Memory B cell (primary cell): Measurements from ENCODE around the gene CCDC28A.

Experiments used
- ATAC-seq: fragments of 150-1000 bp; cut with Tn5 transposase; 2 replicates; pipeline ENCODE4 v1.10.0; 2021; ENCODE audit warnings: low read depth, mild to moderate bottlenecking, moderate library complexity
- DNase-seq, 2 donors: peaks; one replicate each; pipeline ENCODE4 v3.0.0; 2022; ENCODE audit warnings: low spot score in 2 of 2
- H3K27ac Mint-ChIP-seq: one replicate; pipeline ENCODE4 v1.8.0; 2022; ENCODE audit warnings: mild to moderate bottlenecking, moderate library complexity, mixed read lengths
- H3K27me3 Mint-ChIP-seq: one replicate; pipeline ENCODE4 v1.8.0; 2022; ENCODE audit warnings: mixed read lengths
- H3K36me3 Mint-ChIP-seq: one replicate; pipeline ENCODE4 v1.8.0; 2022; ENCODE audit warnings: mild to moderate bottlenecking, mixed read lengths
- H3K4me1 Mint-ChIP-seq: one replicate; pipeline ENCODE4 v1.8.0; 2022; ENCODE audit warnings: mixed read lengths
- H3K4me3 Mint-ChIP-seq: one replicate; pipeline ENCODE4 v1.8.0; 2022; ENCODE audit warnings: mild to moderate bottlenecking, moderate library complexity, mixed read lengths
- H3K9me3 Mint-ChIP-seq: one replicate; pipeline ENCODE4 v1.8.0; 2022; ENCODE audit warnings: mixed read lengths

CCDC28A gene

DNA sequence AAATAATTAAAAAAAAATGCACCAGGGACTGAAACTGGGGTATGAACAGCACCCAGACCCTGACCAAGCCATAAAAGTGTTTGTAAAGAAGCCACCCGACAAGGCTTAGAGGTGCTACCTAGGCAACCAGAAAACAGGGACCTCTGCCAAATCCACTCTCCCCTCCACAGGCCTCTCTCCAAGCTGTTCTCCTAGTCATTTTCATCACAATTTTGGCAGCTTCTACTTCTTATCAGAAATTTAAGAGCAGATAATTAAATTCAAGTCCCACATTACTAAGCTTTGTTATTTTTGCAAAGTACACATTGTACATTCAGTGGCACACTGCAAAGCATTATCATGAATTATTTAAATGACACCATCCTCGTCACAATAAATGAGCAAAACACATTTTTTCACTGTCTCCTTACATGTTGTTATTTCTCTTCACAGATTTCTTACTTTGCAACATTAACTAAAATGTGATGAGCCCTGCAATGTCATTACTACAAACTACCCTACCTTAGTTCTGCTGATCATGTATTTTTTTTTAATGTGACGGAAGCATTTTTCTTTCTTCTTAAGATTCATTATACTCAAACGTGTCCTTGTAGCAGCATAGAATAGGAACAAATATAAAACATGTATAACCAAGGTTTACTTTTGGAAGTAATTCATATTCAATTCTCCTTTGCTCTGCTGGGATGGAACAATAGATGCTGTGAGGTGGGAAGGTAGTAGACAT lies 60.4 kb downstream of the CCDC28A start:
- DNase-seq: no peak
- Mint-ChIP-seq H3K4me1 (no peaks in the 10 kb centered on the region), H3K4me3 (no peak overlapping the region), H3K9me3 (no peaks in the 10 kb centered on the region), H3K27me3 (no peaks in the 10 kb centered on the region), H3K27ac (no peak overlapping the region), H3K36me3 (no peaks in the 10 kb centered on the region)
- ATAC-seq: no peak

DNA sequence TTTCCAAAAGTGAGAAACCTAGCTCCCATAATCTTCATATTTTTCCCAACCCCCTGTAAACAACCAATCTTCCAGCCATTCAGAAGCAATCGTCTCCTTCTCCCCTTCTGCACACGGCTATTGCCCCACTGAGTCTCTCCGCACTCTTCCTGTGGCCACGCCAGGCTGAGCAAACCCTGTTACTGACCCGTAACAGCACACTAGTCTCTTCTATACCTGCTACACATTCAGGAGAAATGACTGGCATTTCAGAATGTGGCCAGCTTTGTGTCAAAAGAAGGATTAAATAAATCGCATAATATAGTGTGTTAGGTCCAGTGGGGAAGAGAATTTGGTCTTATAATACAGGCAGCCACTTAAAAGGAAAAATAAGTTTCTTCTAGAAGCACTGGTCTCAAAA lies 63.7 kb downstream of the CCDC28A start:
- Mint-ChIP-seq H3K36me3 (no peaks in the 10 kb centered on the region), H3K27ac (no peak overlapping the region)
- ATAC-seq: no peak

More for the DNA sequence above, 63.7 kb downstream of the CCDC28A start:
- DNase-seq: no peak
- peaks cover 2% of the 10 kb centered on the region for H3K9me3 Mint-ChIP-seq
- H3K4me1 Mint-ChIP-seq: no peaks in the 10 kb centered on the region
- H3K27me3 Mint-ChIP-seq: no peaks in the 10 kb centered on the region
- no peak overlapping the region for H3K4me3 Mint-ChIP-seq
